ENCODE data around the gene UBXN7.
A peak's percentile ranks its signal among the peaks of the same experiment; 100 is the strongest.
"Not testable (repeated sequence)": the region's sequence is repeated elsewhere in the genome, so short reads cannot be mapped to it uniquely, and the experiment has no call there.

Gene UBXN7

DNA sequence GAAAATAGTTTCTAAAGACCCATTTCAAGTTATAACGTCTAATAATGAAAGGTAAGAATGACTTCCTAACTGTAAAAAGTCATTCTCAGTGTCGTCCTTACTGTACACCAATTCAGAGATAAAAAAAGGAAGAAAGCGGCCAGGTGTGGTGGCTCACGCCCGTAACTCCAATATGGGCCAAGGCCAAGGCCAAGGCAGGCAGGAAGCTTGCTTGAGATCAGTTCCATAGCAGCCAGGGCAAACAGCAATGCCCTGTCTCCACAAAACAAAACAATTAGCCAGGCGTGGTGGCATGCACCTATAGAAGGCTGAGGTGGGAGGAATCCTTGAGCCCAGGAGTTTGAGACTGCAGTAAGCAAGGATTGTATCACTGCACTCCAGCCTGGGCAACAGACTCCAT, 31.9 kb downstream of the UBXN7 start:
- Mint-ChIP-seq H3K4me3 (no peak overlapping the region), H3K27me3 (no peaks in the 10 kb centered on the region), H3K27ac (no peak overlapping the region), H3K4me1 (no peaks in the 10 kb centered on the region), H3K36me3 (peaks cover 21% of the 10 kb centered on the region), H3K9me3 (no peaks in the 10 kb centered on the region)
- no peak for DNase-seq
- CTCF ChIA-PET, result no interaction called here

DNA sequence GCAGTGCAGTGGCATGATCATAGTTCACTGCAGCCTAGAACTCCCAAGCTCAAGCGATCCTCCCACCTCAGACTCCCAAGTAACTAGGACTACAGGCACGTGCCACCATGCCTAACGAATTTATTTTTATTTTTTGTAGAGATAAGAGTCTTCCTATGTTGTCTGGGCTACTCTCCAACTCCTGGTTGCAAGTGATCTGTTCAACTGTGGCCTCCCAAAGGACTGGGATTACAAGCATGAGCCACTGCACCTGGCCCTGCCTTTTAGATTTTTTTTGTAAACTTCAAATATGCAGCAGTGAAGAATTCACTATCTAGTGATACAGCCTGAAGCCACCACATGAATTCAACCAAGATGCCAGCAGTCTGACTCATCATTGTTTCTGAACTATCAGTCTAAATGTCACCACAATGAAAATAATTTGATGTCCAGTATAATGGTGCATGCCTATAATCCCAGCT, 32.7 kb downstream of the UBXN7 start:
- CTCF ChIA-PET, result no interaction called here
- H3K27ac Mint-ChIP-seq, result no peak overlapping the region
- H3K27me3 Mint-ChIP-seq, result no peaks in the 10 kb centered on the region
- H3K4me1 Mint-ChIP-seq, result no peaks in the 10 kb centered on the region
- no peaks in the 10 kb centered on the region for H3K9me3 Mint-ChIP-seq
- peaks cover 18% of the 10 kb centered on the region for H3K36me3 Mint-ChIP-seq
- H3K4me3 Mint-ChIP-seq, result no peak overlapping the region
- DNase-seq, result no peak

DNA sequence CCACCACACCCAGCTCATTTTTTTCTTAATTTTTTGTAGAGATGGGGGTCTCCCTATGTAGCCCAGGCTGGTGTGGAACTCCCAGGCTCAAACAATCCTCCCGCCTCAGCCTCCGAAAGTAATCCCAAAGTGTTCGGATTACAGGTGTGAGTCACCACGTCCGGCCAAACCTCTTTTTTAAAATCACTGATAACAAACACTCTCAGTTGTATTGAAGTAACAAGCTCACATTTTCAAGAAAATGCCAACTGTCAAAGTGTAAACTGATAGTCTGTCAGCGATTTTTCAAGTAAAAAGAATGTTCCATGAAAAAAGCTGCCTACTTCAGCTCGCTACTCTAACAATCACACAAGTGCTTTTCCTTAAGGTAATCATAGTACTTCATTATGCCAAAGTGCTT, 33.4 kb downstream of the UBXN7 start:
- DNase-seq, result no peak
- Mint-ChIP-seq H3K4me1 (no peaks in the 10 kb centered on the region), H3K27ac (no peak overlapping the region), H3K36me3 (peaks cover 18% of the 10 kb centered on the region), H3K4me3 (no peak overlapping the region), H3K9me3 (no peaks in the 10 kb centered on the region), H3K27me3 (no peaks in the 10 kb centered on the region)
- CTCF ChIA-PET, result no interaction called here

DNA sequence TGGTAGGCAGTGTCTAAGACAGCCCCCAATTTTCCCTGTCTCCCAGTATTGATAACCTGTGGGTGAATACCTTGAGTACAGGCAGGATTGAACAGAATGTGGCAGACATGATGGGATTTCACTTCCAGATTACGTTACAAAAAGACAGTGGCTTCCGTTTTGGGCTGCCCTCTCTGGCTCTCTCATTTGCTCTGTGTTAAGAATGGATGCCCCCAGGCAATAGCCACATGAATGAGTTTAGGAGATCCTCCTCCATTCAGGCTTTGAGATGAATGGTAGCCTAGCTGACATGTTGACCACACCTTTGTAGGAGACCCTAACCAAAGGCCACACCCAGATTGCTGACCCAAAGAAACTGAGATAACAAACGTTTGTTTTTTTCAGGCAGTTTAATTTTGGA, 34.3 kb downstream of the UBXN7 start:
- Mint-ChIP-seq H3K4me1 (no peaks in the 10 kb centered on the region), H3K36me3 (peaks cover 18% of the 10 kb centered on the region), H3K27ac (no peak overlapping the region), H3K4me3 (no peak overlapping the region), H3K27me3 (no peaks in the 10 kb centered on the region), H3K9me3 (no peaks in the 10 kb centered on the region)
- no peak for DNase-seq
- CTCF ChIA-PET, result interaction anchor here (0.5 kb wide), 1 partner anchor 81 kb away, joined by 3 read pairs; no protein-coding TSS in a partner anchor

DNA sequence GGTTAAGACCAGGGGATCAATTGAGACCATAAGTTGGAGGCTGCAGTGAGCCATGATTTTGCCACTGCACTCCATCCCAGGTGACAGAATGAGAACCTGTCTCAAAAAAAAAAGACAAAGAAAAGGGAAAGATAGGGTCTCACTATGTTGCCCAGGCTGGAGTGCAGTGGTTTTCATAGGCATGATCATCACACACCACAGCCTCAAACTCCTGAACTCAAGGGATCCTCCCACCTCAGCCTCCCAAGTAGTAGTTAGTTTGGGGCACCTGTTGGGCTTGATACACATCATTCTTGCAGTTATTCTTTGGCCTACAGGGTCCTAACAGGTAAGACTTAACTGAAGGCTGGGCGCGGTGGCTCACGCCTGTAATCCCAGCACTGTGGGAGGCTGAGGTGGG, 42.1 kb downstream of the UBXN7 start:
- Mint-ChIP-seq H3K27me3 (no peaks in the 10 kb centered on the region), H3K9me3 (peaks cover 21% of the 10 kb centered on the region), H3K4me3 (no peak overlapping the region), H3K27ac (no peak overlapping the region), H3K36me3 (peaks cover 61% of the 10 kb centered on the region), H3K4me1 (no peaks in the 10 kb centered on the region)
- DNase-seq, result no peak
- CTCF ChIA-PET, result interaction anchor here (0.6 kb wide), 1 partner anchor 399 kb away, joined by 4 read pairs; no protein-coding TSS in a partner anchor

DNA sequence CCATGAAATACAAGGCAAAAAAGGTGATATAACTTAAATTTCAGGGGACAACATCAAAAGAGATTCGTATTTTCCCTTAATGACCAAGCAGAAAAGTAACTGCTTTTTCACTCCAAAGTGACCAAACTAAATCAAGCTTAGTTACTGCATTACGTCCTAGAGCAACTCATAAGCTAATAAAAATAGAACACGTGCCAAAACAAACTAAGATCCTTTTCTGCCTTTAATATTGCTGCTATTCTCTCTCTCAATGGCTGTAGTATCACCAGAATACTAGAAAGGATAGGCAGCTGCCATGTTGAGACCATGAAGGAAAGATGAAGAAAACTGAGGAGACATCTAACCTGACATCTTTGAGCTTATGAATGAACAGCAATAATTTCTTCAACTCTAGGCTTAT, 43.3 kb downstream of the UBXN7 start:
- CTCF ChIA-PET, result interaction anchor here (0.7 kb wide), 1 partner anchor 135 kb away, joined by 4 read pairs; no protein-coding TSS in a partner anchor
- no peaks in the 10 kb centered on the region for H3K4me1 Mint-ChIP-seq
- peaks cover 72% of the 10 kb centered on the region for H3K36me3 Mint-ChIP-seq
- no peak for DNase-seq
- no peak overlapping the region for H3K27ac Mint-ChIP-seq
- H3K9me3 Mint-ChIP-seq, result peaks cover 22% of the 10 kb centered on the region
- no peak overlapping the region for H3K4me3 Mint-ChIP-seq
- H3K27me3 Mint-ChIP-seq, result no peaks in the 10 kb centered on the region

DNA sequence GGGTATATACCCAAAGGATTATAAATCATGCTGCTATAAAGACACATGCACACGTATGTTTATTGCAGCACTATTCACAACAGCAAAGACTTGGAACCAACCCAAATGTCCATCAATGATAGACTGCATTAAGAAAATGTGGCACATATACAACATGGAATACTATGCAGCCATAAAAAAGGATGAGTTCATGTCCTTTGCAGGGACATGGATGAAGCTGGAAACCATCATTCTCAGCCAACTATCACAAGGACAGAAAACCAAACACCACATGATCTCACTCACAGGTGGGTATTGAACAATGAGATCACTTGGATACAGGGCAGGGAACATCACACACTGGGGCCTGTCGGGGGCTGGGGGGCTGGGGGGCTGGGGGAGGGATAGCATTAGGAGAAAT, 44.3 kb downstream of the UBXN7 start:
- H3K4me3 Mint-ChIP-seq, CTCF ChIA-PET, DNase-seq, H3K4me1 Mint-ChIP-seq, H3K27ac Mint-ChIP-seq, H3K27me3 Mint-ChIP-seq: not testable (repeated sequence)
- Mint-ChIP-seq H3K9me3 (peaks cover 29% of the 10 kb centered on the region), H3K36me3 (peaks cover 81% of the 10 kb centered on the region)

DNA sequence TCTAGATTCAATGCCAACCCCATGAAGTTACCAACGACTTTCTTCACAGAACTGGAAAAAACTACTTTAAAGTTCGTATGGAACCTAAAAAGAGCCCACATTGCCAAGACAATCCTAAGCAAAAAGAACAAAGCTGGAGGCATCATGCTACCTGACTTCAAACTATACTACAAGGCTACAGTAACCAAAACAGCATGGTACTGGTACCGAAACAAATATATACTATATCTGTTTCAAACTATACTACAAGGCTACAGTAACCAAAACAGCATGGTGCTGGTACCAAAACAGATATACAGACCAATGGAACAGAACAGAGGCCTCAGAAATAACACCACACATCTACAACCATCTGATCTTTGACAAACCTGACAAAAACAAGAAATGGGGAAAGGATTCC, 45.4 kb downstream of the UBXN7 start:
- H3K36me3 Mint-ChIP-seq, result peaks cover 84% of the 10 kb centered on the region
- peaks cover 29% of the 10 kb centered on the region for H3K9me3 Mint-ChIP-seq
- H3K4me3 Mint-ChIP-seq, H3K27ac Mint-ChIP-seq, CTCF ChIA-PET, DNase-seq, H3K27me3 Mint-ChIP-seq, H3K4me1 Mint-ChIP-seq: not testable (repeated sequence)

DNA sequence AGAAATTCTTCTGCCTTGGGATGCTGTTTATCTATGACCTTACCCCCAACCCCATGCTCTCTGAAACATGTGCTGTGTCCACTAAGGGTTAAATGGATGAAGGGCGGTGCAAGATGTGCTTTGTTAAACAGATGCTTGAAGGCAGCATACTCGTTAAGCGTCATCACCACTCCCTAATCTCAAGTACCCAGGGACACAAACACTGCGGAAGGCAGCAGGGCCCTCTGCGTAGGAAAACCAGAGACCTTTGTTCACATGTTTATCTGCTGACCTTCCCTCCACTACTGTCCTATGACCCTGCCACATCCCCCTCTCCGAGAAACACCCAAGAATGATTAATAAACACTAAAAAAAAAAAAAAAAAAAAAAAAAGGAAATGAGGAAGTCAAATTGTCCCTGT, 46.2 kb downstream of the UBXN7 start:
- H3K27ac Mint-ChIP-seq, H3K4me1 Mint-ChIP-seq, CTCF ChIA-PET, DNase-seq, H3K4me3 Mint-ChIP-seq, H3K27me3 Mint-ChIP-seq: not testable (repeated sequence)
- Mint-ChIP-seq H3K36me3 (peaks cover 88% of the 10 kb centered on the region), H3K9me3 (peaks cover 29% of the 10 kb centered on the region)

DNA sequence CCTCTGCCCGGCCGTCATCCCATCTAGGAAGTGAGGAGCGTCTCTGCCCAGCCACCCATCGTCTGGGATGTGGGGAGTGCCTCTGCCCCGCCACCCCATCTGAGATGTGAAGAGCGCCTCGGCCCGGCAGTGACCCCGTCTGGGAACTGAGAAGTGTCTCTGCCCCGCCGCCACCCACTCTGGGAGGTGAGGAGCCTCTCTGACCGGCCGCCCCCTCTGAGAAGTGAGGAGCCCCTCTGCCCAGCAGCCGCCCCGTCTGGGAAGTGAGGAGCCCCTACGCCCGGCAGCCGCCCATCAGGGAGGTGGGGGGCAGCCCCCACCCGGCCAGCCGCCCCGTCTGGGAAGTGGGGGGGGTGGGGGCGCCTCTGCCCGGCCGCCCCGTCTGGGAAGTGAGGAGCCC, 46.8 kb downstream of the UBXN7 start:
- H3K27me3 Mint-ChIP-seq, H3K4me1 Mint-ChIP-seq, H3K4me3 Mint-ChIP-seq, H3K27ac Mint-ChIP-seq, CTCF ChIA-PET, DNase-seq: not testable (repeated sequence)
- Mint-ChIP-seq H3K36me3 (peaks cover 88% of the 10 kb centered on the region), H3K9me3 (peaks cover 29% of the 10 kb centered on the region)

DNA sequence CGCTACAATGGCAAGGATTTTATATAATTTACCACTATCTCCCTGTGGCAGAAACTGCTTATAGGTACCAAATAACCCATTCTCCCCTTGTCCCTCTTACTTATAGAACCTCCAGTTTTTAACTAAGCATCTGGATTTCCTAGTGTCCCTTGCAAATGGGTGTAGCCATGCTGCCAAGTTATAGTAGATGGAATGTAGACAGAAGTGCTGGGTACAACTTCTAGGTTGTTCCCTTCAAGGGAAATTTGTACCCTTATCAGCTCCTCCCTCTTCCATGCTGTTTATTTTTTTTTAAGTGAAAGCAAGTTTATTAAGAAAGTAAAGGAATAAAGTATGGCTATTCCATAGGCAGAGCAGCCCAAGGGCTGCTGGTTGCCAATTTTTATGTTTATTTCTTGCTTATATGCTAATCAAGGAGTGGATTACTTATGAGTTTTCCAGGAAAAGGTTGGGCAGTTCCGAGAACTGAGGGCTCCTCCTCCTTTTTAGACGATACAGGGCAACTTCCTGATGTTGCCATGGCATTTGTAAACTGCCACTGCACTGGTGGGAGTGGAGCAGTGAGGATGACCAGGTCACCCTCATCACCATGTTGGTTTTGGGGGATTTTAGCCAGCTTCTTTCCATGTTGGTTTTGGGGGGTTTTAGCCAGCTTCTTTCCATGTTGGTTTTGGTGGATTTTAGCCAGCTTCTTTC, 53.9 kb downstream of the UBXN7 start:
- Mint-ChIP-seq H3K4me3 (no peak overlapping the region), H3K27me3 (no peaks in the 10 kb centered on the region), H3K27ac (no peak overlapping the region), H3K4me1 (peaks cover 11% of the 10 kb centered on the region), H3K9me3 (peaks cover 8% of the 10 kb centered on the region), H3K36me3 (peaks cover 47% of the 10 kb centered on the region)
- DNase-seq, result peak; percentile 44
- CTCF ChIA-PET, result no interaction called here

DNA sequence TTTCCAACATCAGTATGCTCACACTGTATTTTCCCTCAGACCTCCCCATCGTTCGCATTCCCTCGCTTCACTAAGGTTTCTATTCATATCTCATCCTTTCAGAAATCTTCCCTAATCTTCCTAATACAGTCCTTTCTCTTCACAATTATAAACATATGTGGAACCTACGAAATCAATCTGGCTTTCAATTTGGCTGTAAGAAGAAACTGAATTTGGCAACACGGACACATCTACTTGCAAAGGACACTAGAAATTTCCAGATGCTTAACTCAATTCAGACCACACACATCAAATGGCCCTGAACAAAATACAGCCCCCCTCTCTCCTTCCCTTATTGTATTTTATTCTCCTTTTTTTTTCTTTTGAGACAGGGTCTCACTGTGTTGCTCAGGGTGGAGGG, 54.9 kb downstream of the UBXN7 start:
- no peaks in the 10 kb centered on the region for H3K27me3 Mint-ChIP-seq
- H3K36me3 Mint-ChIP-seq, result peaks cover 40% of the 10 kb centered on the region
- peaks cover 5% of the 10 kb centered on the region for H3K9me3 Mint-ChIP-seq
- CTCF ChIA-PET, result no interaction called here
- no peak for DNase-seq
- no peak overlapping the region for H3K4me3 Mint-ChIP-seq
- H3K27ac Mint-ChIP-seq, result peak overlapping the region; percentile 26
- H3K4me1 Mint-ChIP-seq, result peaks cover 11% of the 10 kb centered on the region

DNA sequence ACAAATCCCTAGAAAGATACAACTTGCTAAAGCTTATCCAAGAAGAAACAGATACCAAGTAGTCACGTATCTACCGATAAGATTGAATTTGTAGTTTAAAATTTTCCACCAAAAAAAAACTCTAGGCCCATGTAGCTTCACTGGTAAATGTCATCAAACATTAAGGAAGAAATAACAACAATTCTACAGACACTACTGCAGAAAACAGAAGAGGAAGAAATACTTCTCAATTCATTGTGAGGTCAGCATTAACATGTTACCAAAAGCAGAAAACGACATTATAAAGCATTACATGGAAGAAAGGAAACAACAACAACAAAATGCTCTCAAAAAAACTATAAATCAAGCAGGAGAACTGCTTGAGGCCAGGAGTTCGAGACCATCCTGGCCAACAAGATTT, 66.5 kb downstream of the UBXN7 start:
- H3K4me1 Mint-ChIP-seq, result no peaks in the 10 kb centered on the region
- no peak for DNase-seq
- no peaks in the 10 kb centered on the region for H3K9me3 Mint-ChIP-seq
- H3K4me3 Mint-ChIP-seq, result no peak overlapping the region
- peaks cover 43% of the 10 kb centered on the region for H3K36me3 Mint-ChIP-seq
- CTCF ChIA-PET, result interaction anchor here (0.6 kb wide), 1 partner anchor 711 kb away, joined by 3 read pairs; no protein-coding TSS in a partner anchor
- no peak overlapping the region for H3K27ac Mint-ChIP-seq
- H3K27me3 Mint-ChIP-seq, result no peaks in the 10 kb centered on the region

DNA sequence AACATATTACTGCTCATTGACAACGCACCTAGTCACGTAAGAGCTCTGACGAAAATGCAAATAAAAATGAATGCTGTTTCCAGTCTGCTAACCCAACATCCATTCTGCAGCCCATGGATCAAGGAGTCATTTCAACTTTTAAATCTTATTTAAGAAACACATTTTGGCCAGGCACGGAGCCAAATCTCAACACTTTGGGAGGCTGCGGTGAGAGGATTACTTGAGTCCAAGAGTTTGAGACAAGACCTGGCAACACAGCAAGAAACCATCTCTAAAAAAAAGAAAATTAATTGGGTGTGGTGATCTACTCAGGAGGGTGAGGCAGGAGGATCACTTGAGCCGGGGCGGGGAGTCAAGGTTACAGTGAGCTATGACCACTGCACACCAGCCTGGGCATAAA, 71.6 kb downstream of the UBXN7 start:
- H3K4me1 Mint-ChIP-seq, result peaks cover 6% of the 10 kb centered on the region
- no peak overlapping the region for H3K4me3 Mint-ChIP-seq
- CTCF ChIA-PET, result no interaction called here
- H3K27me3 Mint-ChIP-seq, result no peaks in the 10 kb centered on the region
- H3K36me3 Mint-ChIP-seq, result peaks cover 61% of the 10 kb centered on the region
- no peaks in the 10 kb centered on the region for H3K9me3 Mint-ChIP-seq
- no peak for DNase-seq
- no peak overlapping the region for H3K27ac Mint-ChIP-seq

DNA sequence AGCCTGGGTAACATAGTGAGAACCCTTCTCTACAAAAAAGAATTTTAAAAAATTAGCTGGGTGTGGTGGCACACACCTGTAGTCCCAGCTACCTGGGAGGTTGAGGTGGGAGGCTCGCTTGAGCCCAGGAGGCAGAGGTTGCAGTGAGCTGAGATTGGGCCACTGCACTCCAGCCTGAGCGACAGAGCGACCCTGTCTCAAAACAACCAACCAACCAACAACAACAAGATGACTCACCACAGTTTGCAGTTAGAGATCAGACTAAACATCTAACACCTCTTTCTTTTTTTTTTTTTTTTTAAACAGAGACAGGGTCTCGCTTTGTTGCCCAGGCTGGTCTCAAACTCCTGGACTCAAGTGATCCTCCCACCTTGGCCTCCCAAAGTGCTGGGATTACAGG, 73.7 kb downstream of the UBXN7 start:
- CTCF ChIA-PET, H3K9me3 Mint-ChIP-seq, H3K4me1 Mint-ChIP-seq, H3K27ac Mint-ChIP-seq, H3K27me3 Mint-ChIP-seq, H3K4me3 Mint-ChIP-seq, DNase-seq: not testable (repeated sequence)
- peaks cover 61% of the 10 kb centered on the region for H3K36me3 Mint-ChIP-seq

All from activated naive CD4-positive, alpha-beta T cell treated with anti-CD3 and anti-CD28 coated beads, Interleukin-2, amount 10 ng/mL, durations not matched to agents 7 days and 5 days (primary cell).